ENCODE results near the gene PCSK4.
A peak's percentile ranks its signal among the peaks of the same experiment; 100 is the strongest.

PCSK4 gene

DNA sequence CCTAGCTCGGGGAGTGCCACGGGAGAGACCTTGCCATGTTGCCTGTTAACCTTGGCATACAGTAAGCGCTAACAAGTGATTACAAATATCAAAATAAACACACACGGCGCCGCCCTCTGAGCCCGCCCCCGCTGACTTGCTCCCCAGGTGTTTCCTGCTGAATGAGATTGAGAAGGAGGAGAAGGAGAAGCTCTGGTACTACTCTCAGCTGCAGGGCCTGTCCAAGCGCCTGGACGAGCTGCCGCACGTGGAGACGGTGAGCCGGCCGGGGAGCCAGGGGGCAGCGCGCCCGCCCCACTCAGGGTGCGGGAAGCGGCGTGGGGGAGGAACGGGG is 35.2 kb downstream of the PCSK4 start:
- Histone ChIP-seq H2BK5ac (ENCODE audit: low read length) (no peak overlapping the region), H3K4me2 (ENCODE audit: insufficient read depth, low read length, poor library complexity, severe bottlenecking) (no peak overlapping the region), H3K27ac (replicated peaks; ENCODE audit: low read length) (no peak overlapping the region), H2BK120ac (ENCODE audit: low read depth, low read length) (no peak overlapping the region), H4K8ac (ENCODE audit: low read depth, low read length) (no peak overlapping the region), H2AK5ac (ENCODE audit: low read depth, low read length) (peak overlapping the region; percentile 56), H2BK15ac (ENCODE audit: low read length) (peak overlapping the region; percentile 26), H3K4ac (ENCODE audit: low read length) (peak overlapping the region; percentile 53), H3K14ac (ENCODE audit: low read length) (no peak overlapping the region), H3K4me1 (ENCODE audit: control insufficient read depth in 2 of 2, insufficient read depth in 1 of 2, low read depth in 1 of 2, low read length in 2 of 2) (peaks cover 32 to 35% of the 10 kb centered on the region in 2 donors), H3K18ac (ENCODE audit: low read length) (peak overlapping the region; percentile 80), H3K4me3 (ENCODE audit: low read length in 2 of 2) (peak overlapping the region in 1 of 2 donors; percentile 36), H3K27me3 (ENCODE audit: control insufficient read depth in 3 of 3, insufficient read depth in 3 of 3, low read depth in 1 of 3, low read length in 3 of 3) (no peaks in the 10 kb centered on the region), H3K9me3 (replicated peaks in 1 of 2; ENCODE audit: control insufficient read depth in 2 of 2, insufficient read depth in 1 of 2, low read depth in 1 of 2, low read length in 2 of 2) (no peaks in the 10 kb centered on the region), H4K91ac (ENCODE audit: low read depth, low read length, poor library complexity) (no peak overlapping the region), H2AFZ (ENCODE audit: low read length) (no peak overlapping the region), H3K79me1 (ENCODE audit: low read depth, low read length) (peaks cover 17% of the 10 kb centered on the region), H2BK12ac (ENCODE audit: low read length) (peak overlapping the region; percentile 73), H3K23ac (ENCODE audit: low read depth, low read length, poor library complexity) (peak overlapping the region; percentile 91), H3K36me3 (replicated peaks in 1 of 2; ENCODE audit: control insufficient read depth in 2 of 2, insufficient read depth in 2 of 2, low read length in 2 of 2) (peaks cover 25 to 75% of the 10 kb centered on the region in 2 donors), H3K9ac (ENCODE audit: low read depth, low read length, poor library complexity) (no peak overlapping the region)
- WGBS, 2 donors (ENCODE audit: extremely low coverage in 2 of 2, insufficient read length in 2 of 2, insufficient replicate concordance in 1 of 2), result no CpG with 5 or more reads among the region's 22 CpGs
- DNase-seq (ENCODE audit: low spot score), result no peak

DNA sequence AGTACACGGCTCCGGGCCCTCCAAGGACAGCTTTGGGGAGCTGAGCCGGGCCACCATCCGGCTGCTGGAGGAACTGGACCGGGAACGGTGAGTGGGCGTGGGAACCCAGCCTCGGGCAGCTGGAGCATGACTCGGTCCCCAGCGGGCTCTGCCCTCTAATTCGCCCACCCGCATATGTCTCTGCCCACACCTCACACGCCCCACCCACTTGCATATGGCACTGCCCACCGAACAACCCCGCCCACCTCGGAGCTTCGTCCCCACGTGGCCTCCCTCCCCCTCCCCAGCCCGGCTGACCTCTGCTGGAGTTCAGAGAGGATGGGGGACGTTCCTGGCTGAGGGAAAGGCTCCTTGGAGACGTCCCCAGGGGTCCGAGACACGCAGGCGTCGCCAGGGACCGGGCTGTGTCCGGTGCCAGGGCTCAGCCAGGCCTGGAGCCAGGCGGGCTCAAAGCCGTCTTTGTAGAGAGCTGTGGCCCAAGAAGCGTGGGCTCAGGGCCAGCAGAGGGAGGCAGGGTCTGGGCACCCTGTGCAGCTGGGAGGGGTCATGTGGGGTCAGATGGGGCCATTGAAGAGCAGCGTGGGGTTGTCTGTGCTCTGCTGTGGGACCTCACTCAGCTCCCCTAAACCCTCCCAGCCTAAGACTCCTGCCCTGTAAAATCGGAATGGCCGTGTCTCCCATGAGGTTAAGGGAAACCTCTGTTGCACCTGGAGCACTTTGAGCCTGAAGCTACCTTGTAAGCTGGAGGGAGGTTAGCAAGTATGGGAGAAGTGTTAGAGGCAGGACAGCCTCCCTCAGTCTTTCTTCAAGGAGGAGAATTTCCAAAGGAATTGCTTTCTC is 36.4 kb downstream of the PCSK4 start:
- no peak overlapping the region for H4K8ac ChIP-seq (ENCODE audit: low read depth, low read length)
- no CpG with 5 or more reads among the region's 33 CpGs for WGBS, 2 donors (ENCODE audit: extremely low coverage in 2 of 2, insufficient read length in 2 of 2, insufficient replicate concordance in 1 of 2)
- no peaks in the 10 kb centered on the region for H3K27me3 ChIP-seq (ENCODE audit: control insufficient read depth in 3 of 3, insufficient read depth in 3 of 3, low read depth in 1 of 3, low read length in 3 of 3)
- peaks cover 17% of the 10 kb centered on the region for H3K79me1 ChIP-seq (ENCODE audit: low read depth, low read length)
- no peak overlapping the region for H3K27ac ChIP-seq (replicated peaks; ENCODE audit: low read length)
- H3K4me1 ChIP-seq (ENCODE audit: control insufficient read depth in 2 of 2, insufficient read depth in 1 of 2, low read depth in 1 of 2, low read length in 2 of 2), result peaks cover 39 to 44% of the 10 kb centered on the region in 2 donors
- peaks cover 18 to 63% of the 10 kb centered on the region in 2 donors for H3K36me3 ChIP-seq (replicated peaks in 1 of 2; ENCODE audit: control insufficient read depth in 2 of 2, insufficient read depth in 2 of 2, low read length in 2 of 2)
- H3K14ac ChIP-seq (ENCODE audit: low read length), result no peak overlapping the region
- no peak overlapping the region for H3K9ac ChIP-seq (ENCODE audit: low read depth, low read length, poor library complexity)
- no peak overlapping the region for H3K23ac ChIP-seq (ENCODE audit: low read depth, low read length, poor library complexity)
- H2BK12ac ChIP-seq (ENCODE audit: low read length), result no peak overlapping the region
- no peak overlapping the region for H3K4me3 ChIP-seq (ENCODE audit: low read length in 2 of 2)
- H3K9me3 ChIP-seq (replicated peaks in 1 of 2; ENCODE audit: control insufficient read depth in 2 of 2, insufficient read depth in 1 of 2, low read depth in 1 of 2, low read length in 2 of 2), result no peaks in the 10 kb centered on the region
- no peak overlapping the region for H4K91ac ChIP-seq (ENCODE audit: low read depth, low read length, poor library complexity)
- peak overlapping the region; percentile 100 for H2BK15ac ChIP-seq (ENCODE audit: low read length)
- H3K4ac ChIP-seq (ENCODE audit: low read length), result peak overlapping the region; percentile 76
- no peak for DNase-seq (ENCODE audit: low spot score)
- H2BK5ac ChIP-seq (ENCODE audit: low read length), result no peak overlapping the region
- no peak overlapping the region for H3K4me2 ChIP-seq (ENCODE audit: insufficient read depth, low read length, poor library complexity, severe bottlenecking)
- peak overlapping the region; percentile 99 for H2AK5ac ChIP-seq (ENCODE audit: low read depth, low read length)
- no peak overlapping the region for H2AFZ ChIP-seq (ENCODE audit: low read length)
- peak overlapping the region; percentile 99 for H3K18ac ChIP-seq (ENCODE audit: low read length)
- H2BK120ac ChIP-seq (ENCODE audit: low read depth, low read length), result no peak overlapping the region

DNA sequence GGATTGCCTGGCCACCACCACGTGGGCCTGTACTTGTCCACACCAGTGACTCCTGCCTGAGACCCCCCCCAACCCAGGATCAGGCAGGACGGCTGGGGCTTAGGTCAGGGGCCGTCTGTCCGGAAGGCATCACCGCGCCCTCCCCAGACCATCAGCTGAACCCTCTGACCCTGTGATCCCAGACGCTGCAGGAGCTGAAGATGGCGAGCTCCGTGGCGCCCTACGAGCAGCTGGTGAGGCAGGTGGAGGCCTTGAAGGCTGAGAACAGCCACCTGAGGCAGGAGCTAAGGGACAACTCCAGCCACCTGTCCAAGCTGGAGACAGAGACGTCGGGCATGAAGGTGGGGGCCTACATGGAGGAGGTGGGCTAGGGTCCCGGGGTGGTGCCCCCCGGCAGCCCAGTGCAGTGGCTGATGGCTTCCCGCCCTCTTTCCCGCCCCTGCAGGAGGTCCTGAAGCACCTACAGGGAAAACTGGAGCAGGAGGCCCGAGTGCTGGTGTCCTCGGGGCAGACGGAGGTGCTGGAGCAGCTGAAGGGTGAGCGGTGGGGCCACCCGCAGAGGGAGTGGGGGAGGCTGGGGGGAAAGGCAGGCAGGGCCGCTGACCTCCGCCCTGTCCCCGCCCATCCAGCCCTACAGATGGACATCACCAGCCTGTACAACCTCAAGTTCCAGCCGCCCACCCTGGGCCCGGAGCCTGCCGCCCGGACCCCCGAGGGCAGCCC is 37.2 kb downstream of the PCSK4 start:
- Histone ChIP-seq H3K4me3 (ENCODE audit: low read length in 2 of 2) (peak overlapping the region in 1 of 2 donors; percentile 75), H3K27ac (replicated peaks; ENCODE audit: low read length) (no peak overlapping the region), H2AK5ac (ENCODE audit: low read depth, low read length) (peak overlapping the region; percentile 99)

More for the DNA sequence above, 37.2 kb downstream of the PCSK4 start:
- Histone ChIP-seq H3K14ac (ENCODE audit: low read length) (peak overlapping the region; percentile 97), H2BK5ac (ENCODE audit: low read length) (peak overlapping the region; percentile 94), H3K9ac (ENCODE audit: low read depth, low read length, poor library complexity) (peak overlapping the region; percentile 92), H3K4me2 (ENCODE audit: insufficient read depth, low read length, poor library complexity, severe bottlenecking) (peak overlapping the region; percentile 25), H2BK12ac (ENCODE audit: low read length) (peak overlapping the region; percentile 100), H3K23ac (ENCODE audit: low read depth, low read length, poor library complexity) (peak overlapping the region; percentile 92), H2BK15ac (ENCODE audit: low read length) (peak overlapping the region; percentile 100), H3K9me3 (replicated peaks in 1 of 2; ENCODE audit: control insufficient read depth in 2 of 2, insufficient read depth in 1 of 2, low read depth in 1 of 2, low read length in 2 of 2) (no peaks in the 10 kb centered on the region), H2BK120ac (ENCODE audit: low read depth, low read length) (peak overlapping the region; percentile 100), H3K18ac (ENCODE audit: low read length) (peak overlapping the region; percentile 99), H3K36me3 (replicated peaks in 1 of 2; ENCODE audit: control insufficient read depth in 2 of 2, insufficient read depth in 2 of 2, low read length in 2 of 2) (peaks cover 12 to 55% of the 10 kb centered on the region in 2 donors), H3K4ac (ENCODE audit: low read length) (peak overlapping the region; percentile 76), H3K4me1 (ENCODE audit: control insufficient read depth in 2 of 2, insufficient read depth in 1 of 2, low read depth in 1 of 2, low read length in 2 of 2) (peaks cover 39 to 45% of the 10 kb centered on the region in 2 donors), H2AFZ (ENCODE audit: low read length) (no peak overlapping the region), H4K8ac (ENCODE audit: low read depth, low read length) (peak overlapping the region; percentile 48), H4K91ac (ENCODE audit: low read depth, low read length, poor library complexity) (peak overlapping the region; percentile 98), H3K79me1 (ENCODE audit: low read depth, low read length) (peaks cover 17% of the 10 kb centered on the region), H3K27me3 (ENCODE audit: control insufficient read depth in 3 of 3, insufficient read depth in 3 of 3, low read depth in 1 of 3, low read length in 3 of 3) (no peaks in the 10 kb centered on the region)
- DNase-seq (ENCODE audit: low spot score), result no peak
- no CpG with 5 or more reads among the region's 30 CpGs for WGBS, 2 donors (ENCODE audit: extremely low coverage in 2 of 2, insufficient read length in 2 of 2, insufficient replicate concordance in 1 of 2)
